Measurements from ENCODE around the gene AHRR.
"Not testable (repeated sequence)": the region's sequence is repeated elsewhere in the genome, so short reads cannot be mapped to it uniquely, and the experiment has no call there.

AHRR gene

DNA sequence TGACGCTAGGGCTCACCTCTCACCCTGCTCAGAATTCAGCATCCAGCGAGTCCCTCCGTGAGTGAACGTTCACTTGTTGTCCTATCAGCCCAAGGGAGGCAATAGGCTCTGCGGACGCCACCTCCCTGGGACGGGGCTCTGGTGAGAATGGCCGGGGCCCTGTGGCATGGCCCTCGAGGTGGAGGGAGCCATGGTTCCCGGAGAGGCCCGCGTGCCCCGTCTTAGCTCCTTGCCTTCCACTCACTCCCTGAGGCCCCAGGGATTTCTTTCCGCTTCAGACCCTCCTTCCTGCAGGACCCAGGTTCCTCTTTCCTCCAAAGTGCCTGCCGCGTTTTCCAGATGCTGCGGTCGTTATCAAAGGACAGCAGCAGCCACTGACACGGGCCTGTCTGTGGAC, 142.9 kb downstream of the AHRR start:
- DNase-seq, result no peak

DNA sequence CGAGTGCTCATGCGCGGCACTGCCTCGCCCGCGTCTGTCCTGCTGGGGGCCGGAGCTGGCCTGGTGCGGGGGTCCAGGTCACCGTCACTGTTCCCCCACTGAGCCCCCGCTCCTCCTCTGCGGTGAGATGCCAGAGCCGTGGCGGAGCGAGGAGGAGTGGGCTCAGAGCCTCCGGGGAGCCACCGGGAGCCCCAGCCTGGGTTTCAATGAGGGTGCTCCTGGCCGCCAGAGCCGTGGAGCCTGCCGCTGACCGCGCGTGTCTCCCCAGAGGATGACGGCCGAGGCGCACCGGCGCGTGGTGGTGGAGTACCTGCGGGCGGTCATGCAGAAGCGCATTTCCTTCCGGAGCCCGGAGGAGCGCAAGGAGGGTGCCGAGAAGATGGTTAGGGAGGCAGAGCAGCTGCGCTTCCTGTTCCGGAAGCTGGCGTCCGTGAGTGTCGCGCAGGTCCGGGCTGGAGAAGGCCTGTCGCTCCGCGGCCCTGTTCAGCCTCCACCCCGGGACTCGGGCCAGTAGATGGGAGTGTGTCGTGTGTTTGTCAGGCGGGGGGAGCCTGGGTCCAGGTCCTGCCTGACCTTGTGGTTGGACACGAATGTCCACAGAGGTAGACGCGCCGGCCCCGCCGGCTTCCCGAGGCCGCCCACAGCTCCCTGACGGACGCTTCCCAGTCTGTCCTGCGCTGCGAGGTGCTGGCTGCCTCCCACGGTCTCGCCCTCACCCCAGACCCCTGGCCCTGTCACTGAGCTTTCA, 143.5 kb downstream of the AHRR start:
- DNase-seq, result no peak

DNA sequence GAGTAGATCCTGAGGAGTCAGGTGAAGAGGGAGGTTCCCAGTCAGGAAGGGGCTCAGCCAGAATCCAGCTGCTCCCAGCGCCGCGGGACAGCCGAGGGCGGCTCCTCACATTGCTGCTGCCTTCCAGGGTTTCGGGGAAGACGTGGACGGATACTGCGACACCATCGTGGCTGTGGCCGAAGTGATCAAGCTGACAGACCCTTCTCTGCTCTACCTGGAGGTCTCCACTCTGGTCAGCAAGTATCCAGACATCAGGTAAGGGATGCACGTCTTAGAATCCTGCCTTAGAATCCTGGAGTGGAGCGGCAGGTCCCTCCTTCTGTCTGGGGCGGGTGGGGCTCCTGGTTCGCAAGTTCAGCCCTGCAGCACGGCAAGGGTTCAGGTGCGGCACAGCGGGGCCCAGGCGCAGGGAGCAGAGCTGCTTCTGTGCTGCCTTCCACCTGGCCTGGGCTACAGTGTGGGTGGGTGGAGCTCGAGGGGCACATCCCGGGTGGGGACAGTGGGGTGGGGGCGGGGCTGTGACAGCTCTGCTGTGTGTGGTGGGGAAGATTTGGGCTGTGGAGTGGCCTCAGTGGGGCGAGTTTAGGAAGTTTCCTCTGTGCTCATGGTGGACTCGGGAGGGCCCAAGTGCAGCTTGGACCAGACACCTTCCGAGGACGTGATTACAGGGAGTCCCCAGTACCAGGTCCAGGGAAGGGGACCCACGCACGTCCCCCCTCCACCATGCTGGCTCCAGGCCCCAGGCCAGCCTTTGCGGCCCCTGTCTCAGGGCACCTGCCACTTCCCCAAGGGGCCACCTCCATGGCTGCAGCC, 144.3 kb downstream of the AHRR start:
- DNase-seq, result no peak

DNA sequence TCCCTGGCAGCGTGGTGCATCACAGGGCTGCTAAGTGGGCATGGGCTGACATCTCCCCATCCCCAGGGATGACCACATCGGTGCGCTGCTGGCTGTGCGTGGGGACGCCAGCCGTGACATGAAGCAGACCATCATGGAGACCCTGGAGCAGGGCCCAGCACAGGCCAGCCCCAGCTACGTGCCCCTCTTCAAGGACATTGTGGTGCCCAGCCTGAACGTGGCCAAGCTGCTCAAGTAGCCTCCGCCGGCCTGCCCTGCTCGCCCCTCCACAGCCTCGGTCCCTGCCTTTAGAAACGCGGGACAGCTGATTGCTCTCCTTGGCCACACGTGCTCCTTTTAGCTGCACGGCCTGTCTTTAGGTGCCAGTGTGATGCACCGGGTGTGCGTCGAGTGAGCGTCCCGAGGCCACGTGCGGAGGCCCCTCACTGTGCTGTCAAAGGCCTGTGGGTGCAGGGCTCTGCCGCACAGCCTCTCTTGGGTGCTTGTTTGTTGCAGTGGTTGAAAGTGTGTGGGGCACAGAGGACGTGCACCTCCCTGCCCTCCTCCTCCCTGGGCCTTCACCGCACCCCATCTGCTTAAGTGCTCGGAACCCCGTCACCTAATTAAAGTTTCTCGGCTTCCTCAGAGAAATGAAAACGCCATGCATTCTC, 145.3 kb downstream of the AHRR start:
- no peak for DNase-seq

DNA sequence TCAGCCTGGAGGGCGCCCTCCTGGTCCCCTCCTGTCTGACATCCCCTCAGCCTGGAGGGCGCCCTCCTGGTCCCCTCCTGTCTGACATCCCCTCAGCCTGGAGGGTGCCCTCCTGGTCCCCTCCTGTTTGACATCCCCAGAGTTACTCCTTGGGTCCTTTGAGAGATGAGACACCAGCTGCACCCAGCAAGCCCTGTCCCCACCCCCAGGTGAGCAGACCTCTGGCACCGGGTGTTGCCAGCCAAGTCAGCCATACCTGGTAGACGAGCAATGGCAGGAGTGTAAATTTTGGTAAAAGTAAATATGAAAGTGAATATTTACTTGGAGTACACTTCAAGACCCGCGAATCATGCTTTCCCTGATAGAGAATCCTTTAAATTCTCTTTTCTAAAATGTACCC, 146.9 kb downstream of the AHRR start:
- DNase-seq, result no peak

DNA sequence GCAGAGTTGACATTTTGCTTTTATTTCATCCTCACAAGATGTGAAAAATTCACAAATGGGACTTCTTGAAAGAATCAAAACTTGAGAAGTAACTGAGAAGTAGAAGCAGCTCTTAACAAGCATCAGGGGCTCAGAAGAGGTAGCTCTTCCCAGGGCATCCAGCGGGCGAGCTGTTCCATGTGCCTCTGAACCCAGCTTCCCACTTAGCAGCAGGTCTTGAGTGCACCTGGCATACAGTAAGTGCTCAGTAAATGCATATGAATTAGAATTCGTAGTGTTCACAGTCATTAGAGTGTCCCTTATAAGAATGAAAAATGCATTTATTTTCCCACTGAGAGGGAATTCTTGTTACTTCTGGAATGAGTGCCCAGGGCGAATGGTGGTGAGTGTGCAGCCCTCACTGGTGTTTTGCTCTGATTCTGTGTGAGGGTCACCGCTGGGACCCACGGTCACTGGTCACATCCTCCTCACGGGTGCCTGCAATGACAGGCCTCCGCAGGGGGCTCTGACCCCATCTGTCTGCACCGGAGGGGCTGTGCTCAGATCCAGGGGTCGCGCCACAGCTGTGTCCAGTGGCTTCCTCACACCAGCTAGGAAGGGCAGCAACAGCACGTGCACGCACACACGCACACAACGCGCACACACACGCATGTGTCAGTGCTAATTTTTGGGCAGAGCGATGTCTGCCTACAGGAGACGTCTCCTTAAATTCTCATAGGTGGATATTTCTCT, 148.4 kb downstream of the AHRR start:
- DNase-seq, result no peak

DNA sequence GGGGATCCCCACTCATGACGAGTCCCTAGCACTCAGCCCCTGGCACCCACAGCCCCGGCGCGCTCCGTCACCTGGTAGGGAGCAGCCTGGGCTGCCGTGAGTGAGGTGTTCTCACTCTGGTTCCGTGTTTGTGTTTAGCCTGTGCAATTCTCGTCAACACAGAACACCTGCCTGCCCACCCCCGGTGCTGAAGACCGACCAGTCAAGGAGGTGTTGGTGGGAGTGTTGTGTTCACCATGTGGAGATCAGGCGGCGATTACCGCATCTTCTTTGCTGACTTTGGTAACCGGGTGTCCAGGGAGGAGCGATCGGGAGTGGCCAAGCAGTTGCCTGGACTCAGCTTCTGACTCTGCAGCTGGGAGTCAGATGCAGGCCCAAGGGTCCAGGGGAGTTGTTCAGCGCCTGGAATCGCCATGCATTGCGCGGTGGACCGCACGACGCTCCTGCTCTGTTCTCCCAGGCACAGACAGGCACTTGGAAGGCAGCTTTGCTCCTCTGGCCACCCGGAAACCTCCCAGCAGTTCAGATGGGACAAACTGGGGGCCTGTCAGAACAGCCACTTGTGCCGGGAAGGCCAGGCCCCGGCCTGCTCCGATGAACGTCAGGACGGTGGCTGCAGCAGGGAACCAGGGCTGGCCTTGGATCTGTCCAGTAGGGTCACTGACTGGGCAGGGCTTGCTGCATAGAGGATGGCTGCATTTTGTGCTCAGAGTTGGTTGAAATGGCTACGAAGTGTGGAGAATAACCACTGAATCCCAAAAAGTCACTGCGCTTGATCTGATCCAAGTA, 149.6 kb downstream of the AHRR start:
- no peak for DNase-seq

DNA sequence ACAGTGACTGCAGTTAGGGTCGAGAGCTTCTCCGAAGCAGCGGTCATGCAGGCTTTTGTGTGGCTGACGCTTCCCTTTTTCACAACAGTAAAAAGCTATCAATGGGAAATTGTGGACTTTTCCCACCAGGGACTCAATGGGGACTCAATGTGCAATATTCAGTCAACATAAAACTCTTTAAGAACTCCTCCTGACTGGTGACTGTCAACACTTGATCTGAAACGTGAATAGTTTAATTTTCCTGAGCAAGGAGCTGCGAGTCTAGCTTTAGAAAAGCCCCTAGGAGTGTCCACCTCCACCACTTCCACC, 150.2 kb downstream of the AHRR start:
- no peak for DNase-seq

DNA sequence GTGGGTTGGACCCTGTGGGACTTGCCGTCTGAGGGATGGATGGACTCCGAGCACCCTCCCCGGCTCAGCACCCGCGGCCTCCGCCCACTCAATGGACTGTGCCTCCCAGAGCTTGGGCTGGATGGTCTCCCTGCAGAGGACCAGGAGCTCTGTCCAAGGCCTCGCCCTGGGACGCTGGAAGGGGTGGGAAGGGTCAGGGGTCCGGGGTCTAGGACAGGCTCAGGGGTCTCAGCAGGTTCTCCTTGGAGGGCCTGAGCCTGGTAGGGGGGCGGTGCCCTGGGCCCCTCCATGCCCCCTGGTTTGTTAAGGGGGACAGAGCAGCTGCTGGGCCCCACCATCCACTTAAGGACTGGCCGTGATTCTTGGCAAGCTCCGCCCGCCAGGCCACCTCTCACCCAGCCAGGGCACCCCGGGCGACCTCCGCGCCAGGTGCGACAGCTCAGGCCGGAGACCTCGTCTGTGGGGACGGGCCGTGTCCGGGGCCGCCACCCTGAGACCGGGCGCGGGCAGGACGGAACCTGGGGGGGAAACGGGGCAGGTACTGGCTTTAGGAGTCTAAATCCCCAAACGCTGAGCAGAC, 150.7 kb downstream of the AHRR start:
- DNase-seq, result no peak

DNA sequence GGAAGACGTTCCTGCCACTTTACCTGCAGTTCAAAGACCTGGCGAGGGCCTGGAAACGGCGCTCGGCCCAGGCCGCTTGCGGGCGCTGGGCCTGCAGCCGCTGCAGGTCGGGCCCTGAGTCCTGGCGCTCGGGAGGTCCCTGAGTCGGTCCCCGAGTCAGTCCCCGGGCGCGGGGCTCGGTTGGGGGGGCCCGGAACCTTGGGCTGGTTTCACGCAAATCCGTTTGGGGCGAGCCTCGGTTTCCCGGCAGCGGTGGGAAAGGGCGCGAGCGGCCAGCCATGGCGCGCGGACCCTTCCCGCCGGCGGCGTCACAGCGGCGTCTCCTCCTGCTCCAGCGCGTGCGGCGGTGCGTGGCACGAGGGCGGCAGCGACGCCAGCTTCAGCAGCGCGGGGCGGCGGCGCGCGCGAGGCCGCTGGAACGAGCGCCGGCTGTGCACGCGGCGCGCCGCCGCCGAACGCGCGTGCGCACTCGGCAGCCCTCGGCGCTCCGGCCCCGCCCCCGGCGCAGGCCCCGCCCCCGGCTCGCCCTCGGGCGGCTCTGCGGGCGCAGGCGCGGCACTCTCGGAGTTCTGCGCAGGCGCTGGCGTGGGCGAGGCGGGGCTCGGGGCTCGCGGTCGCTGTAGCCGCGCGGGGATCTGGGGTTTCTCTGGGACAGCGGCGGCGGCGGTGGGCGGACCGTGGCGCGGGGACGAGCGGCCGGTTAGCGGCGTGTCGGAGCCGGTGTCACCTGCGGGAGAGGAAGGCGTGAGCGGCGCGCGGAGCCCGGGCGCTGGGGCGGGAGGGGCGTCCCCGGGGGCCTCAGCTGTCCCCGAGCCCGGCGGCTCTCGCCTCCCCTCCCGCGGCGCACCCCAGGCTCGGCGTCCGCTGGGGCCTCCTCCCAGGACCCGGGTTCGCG, 151.4 kb downstream of the AHRR start:
- DNase-seq, result peak; percentile 74

DNA sequence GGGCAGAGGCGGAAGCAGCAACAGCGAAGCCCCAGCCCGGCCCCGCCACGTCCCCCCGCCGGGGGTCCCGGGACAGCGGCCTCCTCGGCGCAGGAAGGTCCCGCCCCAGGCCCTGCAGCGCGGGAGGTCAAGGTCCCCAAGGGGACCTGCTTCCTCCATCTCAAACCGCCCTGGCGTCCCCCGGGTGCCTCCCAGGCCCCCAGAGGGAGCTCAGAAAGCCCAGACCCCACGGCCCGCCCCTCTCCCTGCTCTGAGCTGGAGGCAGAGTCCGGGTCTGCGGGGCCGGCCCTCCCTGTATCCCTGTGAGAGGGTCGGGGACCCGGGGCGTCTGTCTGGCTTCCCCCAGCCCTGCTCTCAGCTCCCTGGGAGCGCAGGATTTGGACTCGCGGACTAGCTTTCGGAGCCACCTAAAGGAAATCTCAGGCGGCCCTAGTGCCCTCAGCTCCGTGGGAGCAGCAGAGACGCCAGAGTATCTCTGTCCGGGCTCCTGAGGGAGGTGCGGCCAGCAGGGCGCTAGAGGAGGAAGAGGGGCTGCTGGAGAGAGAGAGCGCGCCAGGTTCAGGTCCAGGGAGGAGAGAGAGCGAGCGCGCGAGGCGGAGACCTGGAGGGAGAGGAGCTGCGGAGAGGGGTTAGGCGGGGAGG, 152.2 kb downstream of the AHRR start:
- DNase-seq, result no peak

DNA sequence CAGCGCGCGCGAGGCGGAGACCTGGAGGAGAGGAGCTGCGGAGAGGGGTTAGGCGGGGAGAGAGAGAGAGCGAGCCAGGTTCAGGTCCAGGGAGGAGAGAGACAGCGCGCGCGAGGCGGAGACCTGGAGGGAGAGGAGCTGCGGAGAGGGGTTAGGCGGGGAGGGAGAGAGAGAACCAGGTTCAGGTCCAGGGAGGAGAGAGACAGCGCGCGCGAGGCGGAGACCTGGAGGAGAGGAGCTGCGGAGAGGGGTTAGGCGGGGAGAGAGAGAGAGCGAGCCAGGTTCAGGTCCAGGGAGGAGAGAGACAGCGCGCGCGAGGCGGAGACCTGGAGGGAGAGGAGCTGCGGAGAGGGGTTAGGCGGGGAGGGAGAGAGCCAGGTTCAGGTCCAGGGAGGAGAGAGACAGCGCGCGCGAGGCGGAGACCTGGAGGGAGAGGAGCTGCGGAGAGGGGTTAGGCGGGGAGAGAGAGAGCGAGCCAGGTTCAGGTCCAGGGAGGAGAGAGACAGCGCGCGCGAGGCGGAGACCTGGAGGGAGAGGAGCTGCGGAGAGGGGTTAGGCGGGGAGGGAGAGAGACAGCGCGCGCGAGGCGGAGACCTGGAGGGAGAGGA, 152.8 kb downstream of the AHRR start:
- not testable (repeated sequence) for DNase-seq

DNA sequence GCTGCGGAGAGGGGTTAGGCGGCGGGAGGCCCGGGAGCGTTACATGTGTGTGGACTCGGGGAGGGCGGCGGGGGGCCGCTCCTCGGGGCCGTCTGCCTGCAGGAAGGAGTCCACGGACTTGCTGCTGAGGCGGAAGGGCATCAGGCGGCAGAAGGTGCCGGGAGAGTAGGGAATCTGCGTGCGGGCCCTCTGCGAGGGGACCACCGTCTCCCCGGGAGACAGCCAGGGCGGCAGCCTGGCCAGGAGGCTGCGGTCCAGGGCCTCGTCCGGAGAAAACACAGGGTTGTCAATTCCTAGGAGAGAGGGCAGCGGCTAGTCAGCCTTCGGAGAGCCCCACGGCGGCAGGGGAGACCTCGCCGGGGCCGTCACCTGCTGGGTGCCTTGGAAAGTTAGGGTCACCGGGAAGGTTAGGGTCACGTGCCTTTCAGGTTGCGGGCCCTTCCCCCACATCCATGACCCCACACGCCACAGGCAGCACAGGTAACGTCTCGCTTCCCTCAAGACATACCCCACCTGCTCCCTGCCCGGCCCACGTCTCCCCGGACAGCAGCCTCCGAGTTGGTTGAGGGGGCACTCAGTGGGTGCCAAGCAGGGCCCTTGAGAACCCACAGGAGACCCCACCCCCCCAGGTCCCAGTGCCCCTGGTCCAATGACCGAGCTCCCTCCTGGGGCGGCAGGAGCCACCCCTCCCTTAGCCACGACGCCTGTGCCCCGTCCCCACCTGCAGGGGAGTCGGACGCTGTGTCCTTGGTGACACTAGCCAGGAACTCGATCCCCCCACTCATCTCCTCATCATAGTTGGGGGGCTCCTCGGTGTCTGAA, 153.5 kb downstream of the AHRR start:
- no peak for DNase-seq

DNA sequence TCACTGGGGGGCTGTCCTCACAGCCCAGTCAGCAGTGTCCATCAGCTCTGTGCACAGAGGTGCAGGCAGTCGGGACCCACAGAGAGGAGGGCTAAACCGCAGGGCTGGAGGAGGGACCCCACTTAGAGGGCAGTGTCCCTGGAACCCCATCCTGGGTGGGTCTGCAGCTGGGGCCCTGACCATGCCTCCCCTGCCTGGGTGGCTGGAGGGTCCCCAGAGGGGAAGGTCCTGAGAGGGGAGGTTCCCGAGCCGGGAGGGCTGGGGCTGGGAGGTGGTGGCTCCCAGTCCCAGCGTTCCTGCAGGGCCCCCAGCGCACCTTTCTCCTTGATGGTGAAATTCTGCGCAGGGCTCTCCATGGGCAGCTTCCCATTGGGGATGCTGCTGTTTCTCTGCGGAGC, 154.2 kb downstream of the AHRR start:
- no peak for DNase-seq

DNA sequence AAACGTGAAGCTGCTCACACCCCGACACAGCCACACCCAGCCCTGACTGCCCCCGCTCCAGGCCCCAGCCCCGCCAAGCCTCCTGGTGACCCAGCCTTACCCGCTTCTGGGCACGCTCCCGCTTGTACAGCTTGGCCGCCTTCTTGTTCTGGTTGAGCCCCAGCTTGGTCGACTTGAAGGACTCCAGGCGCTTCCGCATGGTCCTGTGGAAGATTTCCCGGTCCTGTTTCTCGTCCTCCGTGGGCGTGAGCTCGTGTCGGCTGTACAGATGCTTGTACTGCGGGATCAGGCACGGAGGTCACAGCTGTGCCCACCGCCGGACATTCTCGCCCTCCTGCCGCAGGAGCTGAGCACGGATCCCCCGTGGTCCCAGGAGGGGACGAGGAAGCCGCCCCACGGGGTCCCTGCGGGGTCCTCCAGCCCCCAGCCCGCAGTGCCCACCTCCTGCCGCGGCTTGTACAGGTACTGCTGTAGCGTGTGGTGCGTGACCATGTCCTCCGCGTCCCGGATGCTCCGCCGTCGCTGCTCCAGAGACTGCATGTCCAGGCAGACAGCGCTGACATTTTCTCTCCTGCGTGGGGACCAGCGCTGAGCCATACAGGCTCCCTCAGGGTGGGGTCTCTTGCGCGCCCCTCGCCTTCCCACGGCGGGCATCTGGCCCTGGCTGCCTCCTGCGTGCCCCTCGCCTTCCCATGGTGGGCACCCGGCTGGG, 154.7 kb downstream of the AHRR start:
- no peak for DNase-seq

DNA sequence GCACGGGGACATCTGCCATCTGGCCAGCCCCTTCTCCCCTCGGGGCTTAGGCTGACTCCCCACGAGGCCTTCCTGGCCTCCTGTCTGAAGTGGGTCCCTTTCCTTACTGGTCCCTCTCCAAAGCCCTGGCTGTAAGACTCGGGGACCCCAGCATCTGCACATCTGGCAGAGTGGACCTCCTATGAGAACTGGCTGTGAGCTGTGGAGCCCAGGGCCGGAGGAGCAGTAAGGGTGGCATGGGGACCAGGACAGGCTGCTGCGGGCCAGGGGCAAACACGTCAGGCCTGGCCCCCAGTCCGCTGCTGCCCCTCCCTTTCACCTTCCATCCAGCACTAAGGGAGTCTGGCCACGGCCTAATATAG, 155.3 kb downstream of the AHRR start:
- DNase-seq, result no peak

DNA sequence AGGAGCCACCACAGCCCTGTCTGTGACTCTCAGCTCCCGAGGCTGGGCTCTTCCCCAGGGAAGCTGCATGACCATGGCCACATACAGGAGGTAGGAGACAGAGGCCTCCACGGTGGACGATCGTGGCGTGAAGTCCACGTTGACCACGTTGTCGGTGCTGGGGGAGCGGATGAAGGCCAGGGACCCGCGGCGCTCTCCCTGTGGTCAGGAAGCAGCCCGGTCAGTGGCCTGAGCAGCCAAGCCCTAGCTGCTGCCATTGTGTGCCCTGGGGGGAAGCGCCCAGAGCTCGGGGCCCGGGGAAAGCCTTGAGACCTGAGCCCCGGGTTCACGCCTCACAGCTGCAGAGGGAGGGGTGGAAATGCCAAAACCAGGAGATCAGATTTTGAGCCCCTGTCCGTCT, 155.7 kb downstream of the AHRR start:
- no peak for DNase-seq

DNA sequence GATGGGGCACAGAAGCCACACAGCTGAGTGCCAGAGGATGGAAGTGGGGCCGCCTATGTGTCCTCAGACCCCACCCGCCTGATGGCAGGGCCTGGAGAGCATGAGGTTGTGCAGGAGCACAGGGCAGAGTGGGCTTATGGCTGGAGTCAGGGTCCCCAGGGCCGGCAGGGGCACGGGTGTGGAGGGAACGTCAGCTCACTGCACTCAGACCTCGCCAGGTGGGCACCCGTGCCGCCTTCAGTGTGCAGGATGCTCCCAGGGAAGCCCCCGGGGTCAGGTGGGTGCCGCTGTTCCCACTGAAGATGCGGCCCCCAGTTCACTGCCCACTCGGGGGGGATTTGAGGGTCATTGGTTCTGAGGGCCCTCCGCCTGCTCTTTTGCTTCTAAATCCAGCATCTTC, 156.4 kb downstream of the AHRR start:
- no peak for DNase-seq
